NCI-H748 (cell line): ENCODE data around the gene GRAMD2A.
"Not testable (repeated sequence)": the region's sequence is repeated elsewhere in the genome, so short reads cannot be mapped to it uniquely, and the experiment has no call there.

Experiments used
- DNase-seq: peaks from one replicate; lab custom pipeline; 2025; ENCODE audit not compliant: unreplicated experiment; lab: John Stamatoyannopoulos, UW

GRAMD2A gene

DNA sequence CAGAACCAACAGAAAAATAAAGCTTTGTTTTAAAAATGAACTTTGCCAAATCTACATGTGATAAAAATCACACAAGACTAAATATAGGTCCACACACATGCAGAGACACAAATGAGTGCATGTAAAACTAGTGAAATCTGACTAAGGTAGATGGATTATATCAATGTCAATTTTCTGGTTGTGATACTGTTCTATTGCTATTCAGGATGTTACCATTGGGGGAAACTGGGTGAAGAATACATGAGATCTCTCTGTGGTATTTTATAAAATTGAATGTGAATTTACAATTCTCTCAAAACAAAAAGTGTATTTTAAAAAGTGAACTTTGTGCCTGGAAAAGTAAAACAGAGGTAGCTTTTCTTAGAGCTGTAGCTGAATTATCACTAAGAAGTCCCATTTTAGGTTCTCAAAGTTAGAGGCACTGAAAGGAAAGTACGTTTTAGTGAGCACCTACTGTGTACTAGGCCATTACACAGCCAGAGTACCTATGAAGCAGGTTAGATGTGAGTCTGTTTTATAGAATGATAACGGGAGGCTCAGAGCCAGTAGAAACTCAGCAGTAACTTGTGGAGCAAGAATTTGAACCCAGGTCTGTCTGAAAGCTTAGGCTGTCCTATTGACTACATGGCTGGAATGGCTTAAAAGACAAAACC is 8.2 kb downstream of the GRAMD2A start:
- no peak for DNase-seq

DNA sequence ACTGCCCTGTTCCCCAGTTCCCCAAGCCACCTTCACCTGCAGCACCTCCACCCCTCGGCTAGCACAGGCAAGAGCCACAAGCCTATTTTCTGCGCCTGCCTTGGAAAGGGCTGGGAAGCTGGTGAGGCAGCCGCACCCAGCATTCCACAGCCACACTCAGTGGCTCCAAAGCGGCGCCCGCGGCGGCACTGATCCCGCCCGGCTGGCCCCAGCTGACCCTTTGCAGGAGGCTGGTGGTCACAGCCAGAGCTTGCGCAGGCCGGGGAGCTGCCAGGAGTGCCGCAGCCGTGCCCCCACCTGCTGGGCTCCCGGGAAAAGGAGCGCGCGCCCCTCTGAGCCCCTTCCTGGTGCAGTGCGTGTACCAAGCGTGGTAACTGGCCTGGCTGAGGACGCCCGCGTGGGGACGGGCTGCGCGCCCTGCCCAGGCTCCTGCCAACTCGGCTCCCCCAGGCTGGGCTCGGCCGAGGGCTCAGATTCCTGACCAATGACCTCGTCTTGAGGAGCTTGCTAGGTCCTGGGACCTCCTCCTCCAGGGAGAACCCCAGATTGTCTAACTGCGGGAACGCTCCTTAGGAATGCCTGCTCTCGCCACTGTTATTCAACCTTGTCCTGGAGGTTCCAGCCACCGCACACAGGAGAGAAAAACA is 13.3 kb downstream of the GRAMD2A start:
- no peak for DNase-seq

DNA sequence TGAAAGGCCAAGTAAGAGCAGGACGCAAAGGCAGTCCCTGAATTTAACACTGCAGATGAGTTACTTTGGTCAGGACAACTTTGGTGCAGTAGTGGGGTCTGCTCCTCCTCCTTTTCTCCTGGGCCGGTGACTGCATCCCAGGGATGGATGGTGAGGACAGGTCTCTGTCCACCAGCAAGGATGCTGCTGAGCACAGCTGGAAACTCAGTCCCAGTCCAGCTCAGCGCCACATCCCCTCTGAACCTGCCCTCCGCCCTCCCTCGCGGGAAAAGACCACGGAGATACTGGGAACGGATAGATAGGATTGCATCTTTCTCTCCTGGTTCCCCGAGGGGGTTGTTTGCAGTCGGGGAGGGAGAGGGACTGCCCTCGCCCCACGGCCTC is 13.8 kb downstream of the GRAMD2A start:
- no peak for DNase-seq

DNA sequence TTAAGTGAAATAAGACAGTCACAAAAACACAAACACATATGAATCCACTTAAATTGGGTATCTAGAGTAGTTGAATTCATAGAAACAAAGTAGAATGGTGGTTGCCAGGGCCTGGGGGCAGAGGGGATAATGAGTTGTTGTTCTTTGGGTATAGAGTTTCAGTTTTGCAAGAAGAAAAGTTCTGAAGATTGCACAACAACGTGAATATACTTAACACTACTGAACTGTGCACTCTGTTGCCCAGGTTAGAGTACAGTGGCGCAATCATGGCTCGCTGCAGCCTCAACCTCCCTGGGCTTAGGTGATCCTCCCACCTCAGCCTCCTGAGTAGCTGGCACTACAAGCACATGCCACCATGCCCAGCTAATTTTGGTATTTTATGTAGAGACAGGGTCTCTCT is 14.9 kb downstream of the GRAMD2A start:
- no peak for DNase-seq

DNA sequence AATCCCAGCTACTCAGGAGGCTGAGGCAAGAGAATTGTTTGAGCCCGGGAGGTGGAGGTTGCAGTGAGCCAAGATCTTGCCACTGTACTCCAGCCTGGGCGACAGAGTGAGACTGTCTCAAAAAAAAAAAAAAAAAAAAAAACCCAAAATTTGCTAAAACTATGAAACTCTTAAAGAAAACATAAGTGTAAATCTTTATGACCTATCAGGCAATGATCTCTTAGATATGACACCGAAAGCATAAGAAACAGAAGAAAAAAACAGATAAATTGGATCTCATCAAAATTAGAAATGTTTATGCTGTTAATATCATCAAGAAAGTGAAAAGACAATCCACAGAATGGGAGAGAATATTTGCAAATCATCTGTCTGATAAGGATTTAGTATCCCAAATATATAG is 15.3 kb downstream of the GRAMD2A start:
- no peak for DNase-seq

DNA sequence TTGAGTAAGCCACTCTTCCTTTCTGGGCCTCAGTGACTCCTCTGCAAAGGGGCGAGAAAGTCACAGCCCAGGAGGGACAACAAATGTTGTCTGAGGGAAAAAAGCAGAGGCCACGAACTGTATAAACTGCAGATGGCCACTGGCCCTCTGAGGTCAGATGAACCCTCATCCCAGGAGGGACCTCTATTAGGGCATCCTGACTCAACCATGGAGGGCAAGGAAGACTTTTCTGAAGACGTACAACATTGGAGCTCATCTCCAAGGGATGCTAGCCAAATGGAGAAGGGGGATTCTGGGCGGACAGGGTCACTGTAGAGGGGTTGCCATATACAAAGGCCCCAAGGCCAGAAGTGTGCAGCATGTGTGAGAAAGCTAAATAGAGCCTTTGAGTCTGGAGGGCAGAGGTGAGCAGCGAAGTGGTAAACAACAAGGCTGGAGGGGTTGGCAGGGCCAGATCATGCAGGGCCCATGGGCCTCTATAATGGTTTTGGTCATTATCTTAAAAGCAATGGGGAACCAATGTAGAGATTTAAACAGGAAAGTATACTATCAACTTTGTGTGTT is 16.7 kb downstream of the GRAMD2A start:
- DNase-seq = no peak

DNA sequence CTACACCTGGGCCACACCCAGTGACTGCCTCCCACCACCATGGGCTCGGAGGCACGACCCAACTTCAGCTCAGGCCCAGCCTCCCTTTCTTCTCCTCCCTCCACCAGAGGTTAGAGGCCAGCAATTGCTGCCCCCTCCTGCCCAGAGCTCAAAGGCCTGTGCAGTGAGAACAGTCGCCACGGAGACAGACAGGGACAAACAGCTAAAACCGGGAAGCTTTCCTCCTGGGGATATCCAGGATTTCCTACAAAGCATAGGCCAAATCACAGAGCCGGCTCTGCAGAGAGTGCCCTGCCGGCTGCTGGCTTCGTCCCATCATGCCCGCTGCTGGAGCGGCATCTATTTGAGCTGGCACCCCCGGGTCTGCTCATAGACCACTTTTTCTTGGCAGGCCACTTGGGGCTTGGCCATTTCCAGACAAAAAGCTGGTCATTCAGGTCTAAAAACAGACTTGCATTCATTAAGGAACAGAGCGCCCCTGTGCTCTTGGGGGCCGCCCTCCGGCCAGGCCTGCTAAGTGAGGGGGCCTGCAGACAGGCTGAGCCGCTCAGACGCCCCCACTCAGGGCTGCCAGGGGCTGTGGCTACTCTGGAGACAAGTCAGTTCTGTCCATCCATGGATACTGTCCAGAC is 17.5 kb downstream of the GRAMD2A start:
- peak; percentile 7 for DNase-seq

DNA sequence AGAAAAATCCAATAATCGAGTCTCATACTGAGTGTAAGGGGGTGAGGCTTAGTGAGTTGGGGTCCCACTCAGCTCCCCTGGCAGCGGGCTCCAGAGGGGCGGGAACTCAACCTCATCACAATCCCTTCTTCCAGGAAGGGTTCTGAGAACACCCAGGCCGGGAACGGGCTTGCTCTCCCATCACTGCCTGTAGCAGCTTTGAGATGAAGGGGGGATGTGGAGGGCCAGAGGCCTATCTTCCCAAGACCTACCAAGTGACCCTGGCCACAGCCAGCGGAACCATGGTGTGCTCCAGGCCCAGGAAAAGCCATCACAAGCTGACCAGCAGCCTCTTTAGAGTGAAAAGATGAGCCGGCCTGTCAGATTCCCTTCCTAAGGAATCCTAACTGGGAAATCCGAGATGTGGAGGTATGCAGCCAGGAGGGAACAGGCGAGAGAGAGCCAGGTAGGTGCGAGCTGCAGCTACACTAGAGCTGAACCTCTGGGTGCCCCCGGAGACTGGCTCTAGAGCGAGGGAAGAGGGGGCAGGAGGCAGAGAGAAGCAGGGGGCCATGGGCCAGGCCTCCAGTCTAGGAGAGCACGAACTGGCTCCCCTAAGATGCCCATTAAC is 18.5 kb downstream of the GRAMD2A start:
- no peak for DNase-seq

DNA sequence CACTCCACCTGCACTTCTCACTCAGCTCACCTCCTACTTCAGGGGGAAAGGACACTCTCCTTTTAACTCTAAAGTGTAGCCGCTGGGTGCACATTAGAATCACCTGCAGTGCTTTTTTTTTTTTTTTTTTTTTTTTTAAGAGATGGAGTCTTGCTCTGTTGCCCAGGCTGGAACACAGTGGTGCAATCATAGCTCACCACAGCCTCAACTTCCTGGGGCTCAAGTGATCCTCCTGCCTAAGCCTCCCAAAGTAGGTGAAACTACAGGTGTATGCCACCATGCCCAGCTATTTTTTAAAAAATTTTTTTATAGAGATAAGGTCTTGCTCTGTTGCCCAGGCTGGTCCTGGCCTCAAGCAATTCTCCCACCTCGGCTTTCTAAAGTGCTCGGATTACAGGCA is 20.8 kb downstream of the GRAMD2A start:
- no peak for DNase-seq

DNA sequence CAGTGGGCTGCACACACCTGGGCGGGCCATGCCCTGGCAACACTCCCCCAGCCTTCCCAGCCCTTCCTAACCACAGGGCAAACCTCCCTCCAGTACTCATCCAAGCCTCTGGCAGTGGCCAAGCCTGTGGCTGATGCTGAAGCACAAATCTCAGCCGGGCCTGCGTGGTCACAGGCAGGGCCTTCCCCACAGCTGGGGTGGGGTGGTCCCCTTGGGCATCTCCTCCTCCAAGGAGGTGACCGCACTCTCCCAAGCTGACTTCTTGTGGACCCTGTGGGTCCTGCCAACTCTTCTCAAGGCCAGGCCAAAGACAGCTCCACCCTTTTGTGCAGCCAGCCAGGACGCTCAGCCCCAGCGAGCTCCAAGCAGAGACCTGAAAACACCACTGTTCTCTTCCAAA is 21.4 kb downstream of the GRAMD2A start:
- DNase-seq = no peak

DNA sequence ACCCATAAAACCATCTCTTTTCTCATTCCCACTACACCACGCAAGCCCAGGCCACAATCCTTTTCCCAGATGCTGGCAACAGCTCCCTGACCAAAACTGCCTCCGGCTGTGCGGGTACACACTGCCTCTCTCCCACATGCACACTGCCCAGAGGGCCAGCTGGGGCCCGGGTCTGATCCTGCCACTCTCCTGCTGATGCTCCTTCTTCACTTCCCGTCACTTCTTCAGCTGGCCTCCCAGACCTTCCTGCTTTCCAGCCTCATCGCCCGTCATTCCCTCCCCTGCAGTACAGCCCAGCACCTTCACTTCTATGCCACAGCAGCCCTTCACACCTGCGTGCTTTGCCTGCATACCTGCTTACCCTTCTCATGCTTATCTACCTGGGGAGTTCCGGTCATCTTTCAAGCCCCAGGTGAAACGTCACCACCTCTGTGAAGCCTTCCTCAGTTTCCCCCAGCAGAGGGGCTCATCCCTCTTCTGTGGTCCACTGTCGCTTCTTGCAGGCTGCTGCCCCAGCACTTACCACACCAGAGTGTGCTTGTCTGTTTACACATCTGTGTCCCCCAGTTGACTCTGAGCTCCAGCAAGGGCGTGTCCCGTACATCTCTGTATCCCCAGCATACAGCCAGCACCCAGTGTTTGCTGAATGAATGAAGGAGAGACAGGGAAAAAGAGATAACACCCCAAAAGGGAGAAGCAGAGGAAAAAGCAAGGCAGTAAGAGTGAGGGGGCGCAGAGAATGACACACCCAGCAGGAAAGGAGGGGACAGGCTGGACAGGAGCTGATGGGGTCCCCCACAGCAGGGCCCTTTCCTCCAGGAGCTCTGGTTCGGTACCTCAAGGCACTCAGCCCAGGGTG is 22.2 kb downstream of the GRAMD2A start:
- DNase-seq = no peak

DNA sequence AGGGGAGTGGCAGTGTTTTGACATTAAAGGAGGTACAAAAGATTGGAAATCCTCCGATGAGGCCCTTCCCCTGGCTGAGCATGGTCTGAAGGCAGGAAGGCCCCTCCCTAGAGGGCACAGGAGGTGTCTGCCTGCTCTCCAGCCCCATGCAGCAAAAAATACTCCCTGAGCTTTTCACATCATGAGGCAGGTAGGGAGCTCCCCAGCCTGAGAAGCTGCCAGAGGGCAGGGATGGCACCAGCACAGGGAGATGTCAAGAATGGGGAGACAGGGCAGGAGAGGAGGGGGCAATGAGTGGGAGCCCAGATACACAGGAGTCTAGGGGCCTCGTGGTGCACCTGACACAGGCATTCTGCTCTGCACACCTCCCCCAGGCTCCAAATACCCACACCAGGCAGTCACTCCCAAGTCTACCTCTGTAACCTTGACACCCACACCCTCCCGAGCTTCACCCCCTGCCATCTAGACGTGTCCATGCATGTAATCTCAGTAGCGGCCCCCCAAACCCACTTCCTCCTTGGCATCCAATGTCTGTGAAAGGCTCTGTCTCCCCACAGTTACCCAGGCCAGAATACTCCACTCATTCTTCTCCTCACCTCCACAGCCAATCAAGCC is 22.9 kb downstream of the GRAMD2A start:
- no peak for DNase-seq

DNA sequence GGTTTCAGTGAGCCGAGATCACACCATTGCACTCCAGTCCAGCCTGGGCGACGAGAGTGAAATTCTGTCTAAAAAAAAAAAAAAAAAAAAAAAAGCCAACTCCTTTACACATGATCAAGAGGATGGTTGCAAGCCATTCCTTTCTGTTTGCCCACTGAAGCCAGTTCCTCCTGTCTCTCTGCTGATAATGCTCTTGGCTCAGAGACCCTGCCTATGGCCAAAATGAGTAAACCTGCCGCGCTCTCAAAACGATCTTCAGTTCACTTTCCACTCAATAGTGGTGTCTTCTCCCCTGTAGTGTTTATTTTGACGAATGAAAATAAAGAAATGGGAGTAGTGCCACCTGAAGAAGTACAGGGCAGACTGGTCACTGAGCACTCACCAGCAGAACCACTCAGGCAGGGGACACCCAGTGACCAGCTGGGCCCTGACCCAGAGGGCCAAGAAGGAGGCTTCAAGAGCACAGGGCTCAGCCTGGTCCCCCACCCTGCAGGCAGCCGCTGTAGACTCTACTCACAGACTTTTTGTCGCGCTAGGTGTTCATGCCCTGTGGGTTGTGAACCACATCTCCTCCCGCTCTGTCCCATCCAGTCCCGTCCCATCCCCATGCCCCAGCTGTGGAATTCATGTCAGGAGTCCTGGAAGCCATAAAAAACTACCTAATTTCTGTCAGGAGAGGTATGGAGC is 23.6 kb downstream of the GRAMD2A start:
- no peak for DNase-seq

DNA sequence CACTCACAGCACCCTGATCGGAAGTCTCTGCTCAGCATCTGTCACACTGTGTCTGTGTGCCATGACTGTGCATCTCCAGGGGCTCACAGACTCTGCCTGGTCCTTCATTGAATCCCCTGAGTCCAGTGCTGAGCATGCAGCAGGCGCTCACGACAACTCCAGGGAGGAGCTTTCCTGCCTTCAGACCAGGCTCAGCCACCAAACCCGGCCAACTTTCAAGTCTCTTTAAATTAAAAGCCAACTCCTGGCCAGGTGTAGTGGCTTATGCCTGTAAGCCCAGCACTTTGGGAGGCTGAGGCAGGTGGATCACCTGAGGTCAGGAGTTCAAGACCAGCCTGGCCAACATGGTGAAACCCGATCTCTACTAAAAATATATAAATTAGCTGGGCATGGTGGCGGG is 24.2 kb downstream of the GRAMD2A start:
- DNase-seq = no peak

DNA sequence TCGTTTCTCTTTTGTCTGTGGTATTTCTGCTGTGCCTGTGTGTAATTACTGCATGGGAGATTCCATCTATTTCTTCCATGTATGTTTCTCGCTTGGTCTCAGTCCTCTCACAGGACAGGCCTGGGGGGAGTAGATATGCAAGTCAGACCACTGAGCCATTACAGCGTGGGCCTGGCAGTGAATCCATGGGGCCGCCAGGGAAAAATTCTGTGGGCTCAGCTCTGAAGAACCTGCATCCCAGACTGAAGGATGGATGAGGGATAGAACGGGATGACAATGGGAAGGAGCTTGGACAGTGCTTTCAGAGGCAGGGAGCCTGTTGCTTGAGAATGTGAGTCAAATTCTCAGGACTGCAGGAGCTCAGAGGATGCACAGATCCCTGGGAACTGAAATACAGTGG is 24.8 kb downstream of the GRAMD2A start:
- DNase-seq = no peak

DNA sequence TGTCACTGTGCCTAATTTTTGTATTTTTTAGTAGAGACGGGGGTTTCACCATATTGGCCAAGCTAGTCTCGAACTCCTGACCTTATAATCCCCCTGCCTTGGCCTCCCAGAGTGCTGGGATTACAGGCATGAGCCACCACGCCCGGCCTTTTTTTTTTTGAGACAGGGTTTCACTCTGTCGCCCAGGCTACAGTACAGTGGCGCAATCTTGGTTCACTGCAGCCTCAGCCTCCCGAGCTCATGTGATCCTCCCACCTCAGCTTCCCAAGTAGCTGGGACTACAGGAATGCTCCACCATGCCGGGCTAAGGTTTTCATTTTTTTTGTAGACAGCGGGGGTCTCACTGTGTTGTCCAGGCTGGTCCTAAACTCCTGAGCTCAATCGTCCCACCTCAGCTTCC is 25.6 kb downstream of the GRAMD2A start:
- DNase-seq = not testable (repeated sequence)

DNA sequence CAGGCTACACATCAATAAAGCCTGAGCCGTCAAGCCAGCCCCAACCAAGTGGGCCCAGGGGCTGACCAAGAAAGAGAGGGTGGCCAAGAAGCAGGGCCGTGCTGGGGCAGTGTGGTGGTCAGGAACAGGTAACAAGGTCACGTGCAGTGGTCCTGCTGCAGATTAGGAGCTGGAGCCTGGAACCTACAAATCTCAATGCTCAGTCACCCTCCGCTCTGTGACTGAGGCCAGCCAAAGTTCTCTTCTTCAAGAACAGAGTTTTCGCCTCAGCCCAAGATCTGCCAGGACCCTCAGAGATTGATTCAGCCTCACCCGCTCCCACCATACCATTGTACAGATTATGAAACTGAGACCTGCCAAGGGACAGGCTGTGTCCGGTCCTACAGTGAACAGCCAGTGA is 26.9 kb downstream of the GRAMD2A start:
- DNase-seq = no peak

DNA sequence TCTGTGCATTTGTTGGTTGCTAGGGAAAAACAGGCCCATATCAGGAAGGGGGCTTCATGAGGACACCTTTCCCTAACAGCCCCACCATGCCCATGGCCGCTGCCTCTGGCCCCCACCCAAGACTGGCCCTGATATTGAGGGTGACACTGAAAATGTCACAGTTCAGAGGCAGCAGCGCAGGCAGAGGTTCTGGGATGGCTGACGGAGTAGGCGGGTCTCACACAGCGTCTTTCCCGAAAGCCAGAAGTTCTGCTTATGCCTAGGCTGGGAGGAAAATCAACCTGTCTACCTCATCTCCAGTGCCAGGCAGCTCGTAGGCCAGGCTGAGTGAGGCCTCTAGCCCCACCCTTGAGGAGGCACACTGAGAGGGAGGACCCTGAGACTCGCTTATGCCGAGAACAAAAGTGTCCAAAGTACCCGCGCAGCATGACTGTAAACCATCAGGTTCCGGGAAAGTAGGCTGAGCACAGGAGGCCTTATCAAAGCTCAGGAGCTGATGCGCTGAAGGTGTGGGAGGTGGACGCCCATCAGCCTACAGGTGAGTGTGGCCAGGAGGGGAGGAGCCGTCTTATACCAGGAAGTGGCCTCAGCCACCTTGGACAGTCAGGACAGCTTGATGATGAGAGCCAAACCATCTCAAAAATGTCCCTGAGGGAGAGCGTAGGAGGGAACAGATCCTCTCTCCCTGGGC is 27.5 kb downstream of the GRAMD2A start:
- DNase-seq = no peak

DNA sequence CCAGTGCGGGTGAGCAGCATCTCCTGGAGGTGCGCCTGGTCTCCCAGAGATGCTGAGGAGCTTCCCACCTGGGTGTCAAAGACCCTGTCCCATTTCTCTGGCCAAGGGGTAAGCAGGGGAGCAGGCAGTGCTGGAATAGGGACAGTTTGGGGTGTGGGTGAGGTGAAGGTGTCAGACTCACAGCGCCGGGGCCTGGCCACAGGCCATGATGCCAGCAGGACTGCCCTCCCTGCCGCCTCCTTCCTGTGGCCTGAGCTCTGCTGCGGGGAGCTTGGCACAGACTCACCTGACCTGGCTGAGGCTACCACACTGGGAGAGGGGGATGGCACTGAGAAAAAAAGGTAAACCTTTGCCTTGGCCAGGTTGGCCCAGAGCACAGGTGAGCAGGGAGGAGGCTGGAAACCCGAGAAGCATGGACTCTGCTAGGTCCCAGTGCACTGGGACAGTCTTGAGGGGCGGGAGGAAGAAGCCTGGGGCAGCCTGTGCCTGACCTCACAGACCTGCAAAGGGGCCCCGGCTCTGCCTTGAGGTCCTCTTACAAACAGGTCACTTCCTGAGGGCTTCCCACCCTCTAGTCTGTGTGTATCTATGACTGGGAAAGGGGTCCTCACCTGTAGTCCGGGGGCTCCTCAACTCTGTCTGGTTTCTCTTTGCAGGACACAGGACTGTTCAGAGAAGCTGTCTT is 28.2 kb downstream of the GRAMD2A start:
- no peak for DNase-seq
